Keratinocyte (primary cell): Measurements from ENCODE around the gene CELF2.

Source experiments
- CTCF ChIP-seq, 3 experiments: IDR thresholded peaks in 1 of 3; conservative IDR thresholded peaks in 1 of 3; optimal IDR thresholded peaks in 1 of 3; 2 replicates in 2 of 3; 3 replicates in 1 of 3; pipeline versions ENCODE3 to v1.5.1; 2011; ENCODE audit warnings: low read length in 3 of 3, mild to moderate bottlenecking in 3 of 3, moderate library complexity in 2 of 3, control low read depth in 1 of 3, inconsistent platforms in 1 of 3; ENCODE audit not compliant: insufficient read depth in 2 of 3; ENCODE audit errors: extremely low read depth in 1 of 3
- EZH2 ChIP-seq: IDR thresholded peaks from one replicate; pipeline ENCODE4 v1.6.1; 2012; ENCODE audit warnings: inconsistent platforms, mild to moderate bottlenecking, low read length, moderate library complexity

- no peak for TF ChIP-seq CTCF (optimal IDR thresholded peaks at IDR 0.05 in 1 of 3, IDR thresholded peaks at IDR 0.05 in 1 of 3, conservative IDR thresholded peaks at IDR 0.05 in 1 of 3; ENCODE audit: extremely low read depth in 1 of 3, insufficient read depth in 2 of 3, low read length in 3 of 3)
- TF ChIP-seq EZH2, result no peak
These were observed 130.7 kb downstream of the CELF2 start for GRCh38 chr10:11148142-11149028.
